GM18870 (cell line): ENCODE results near the gene SAMD11.

ENCODE experiments used
- ATAC-seq: cut with Tn5 transposase; IDR thresholded peaks from one replicate; pipeline ENCODE4 v1.9.1; 2021; ENCODE audit warnings: moderate library complexity; ENCODE audit not compliant: unreplicated experiment

Gene SAMD11

GRCh38 chr1:992362-992761 is 68.6 kb downstream of the SAMD11 start:
- no peak for ATAC-seq

GRCh38 chr1:993379-993995 is 69.8 kb downstream of the SAMD11 start:
- no peak for ATAC-seq
